ENCODE data around the gene PPP2R5C.
"Not testable (repeated sequence)": the region's sequence is repeated elsewhere in the genome, so short reads cannot be mapped to it uniquely, and the experiment has no call there.

Gene PPP2R5C

GRCh38 chr14:101761032-101761880 is at the start of gene PPP2R5C:
PPP2R5C (plus strand) TSS chr14:101761709; CDS start chr14:101761894, 185 bp downstream.
- Histone ChIP-seq H4K20me1 (ENCODE audit: insufficient read depth, low read length) (no peaks in the 10 kb centered on the region), H3K9ac (ENCODE audit: low read depth, low read length) (peak within 1 kb of the TSS; percentile 63), H3K4me3 (ENCODE audit: low read depth in 1 of 2, low read length in 2 of 2) (peak within 1 kb of the TSS; percentile 51 to 71; a peak in 3 of 4 replicates), H3K79me2 (ENCODE audit: insufficient read depth, low read length) (no peaks in the 10 kb centered on the region; the same call in 1 of the 2 replicates), H2AFZ (ENCODE audit: low read depth, low read length) (peak within 1 kb of the TSS; percentile 70), H3K27me3 (ENCODE audit: insufficient read depth, low read length, poor library complexity) (no peaks in the 10 kb centered on the region), H3K27ac (ENCODE audit: low read length) (peak within 1 kb of the TSS; percentile 79), H3K9me3 (ENCODE audit: insufficient read depth, low read length, severe bottlenecking) (no peaks in the 10 kb centered on the region), H3K36me3 (ENCODE audit: insufficient read depth, low read length) (peaks cover 18% of the 10 kb centered on the region), H3K4me2 (ENCODE audit: insufficient read depth, low read length) (peak within 1 kb of the TSS; percentile 90), H3K4me1 (ENCODE audit: insufficient read depth, low read length) (peaks cover 25% of the 10 kb centered on the region)
- DNase-seq: peak; percentile 88
- no peak for TF ChIP-seq CTCF (IDR thresholded peaks at IDR 0.05; ENCODE audit: borderline replicate concordance, extremely low read depth, low read length, poor library complexity, severe bottlenecking)
- TF ChIP-seq EZH2 (IDR thresholded peaks at IDR 0.05; ENCODE audit: borderline replicate concordance, low read depth, low read length, severe bottlenecking): no peak
- peak; percentile 79 for ATAC-seq (ENCODE audit: insufficient read depth, low read depth)

- H3K4me3 ChIP-seq (ENCODE audit: low read depth in 1 of 2, low read length in 2 of 2); H3K79me2 ChIP-seq (ENCODE audit: insufficient read depth, low read length); H3K9ac ChIP-seq (ENCODE audit: low read depth, low read length); H3K27ac ChIP-seq (ENCODE audit: low read length); H3K27me3 ChIP-seq (ENCODE audit: insufficient read depth, low read length, poor library complexity); H4K20me1 ChIP-seq (ENCODE audit: insufficient read depth, low read length); ATAC-seq (ENCODE audit: insufficient read depth, low read depth); DNase-seq; H3K9me3 ChIP-seq (ENCODE audit: insufficient read depth, low read length, severe bottlenecking); H3K4me2 ChIP-seq (ENCODE audit: insufficient read depth, low read length); H2AFZ ChIP-seq (ENCODE audit: low read depth, low read length); H3K36me3 ChIP-seq (ENCODE audit: insufficient read depth, low read length): not testable (repeated sequence)
- peaks cover 14% of the 10 kb centered on the region for H3K4me1 ChIP-seq (ENCODE audit: insufficient read depth, low read length)
These were observed 49.7 kb upstream of the PPP2R5C start for GRCh38 chr14:101711857-101712233.

- H3K27ac ChIP-seq (ENCODE audit: low read length); DNase-seq; H4K20me1 ChIP-seq (ENCODE audit: insufficient read depth, low read length); H3K9ac ChIP-seq (ENCODE audit: low read depth, low read length); H3K9me3 ChIP-seq (ENCODE audit: insufficient read depth, low read length, severe bottlenecking); H2AFZ ChIP-seq (ENCODE audit: low read depth, low read length); H3K27me3 ChIP-seq (ENCODE audit: insufficient read depth, low read length, poor library complexity); H3K4me1 ChIP-seq (ENCODE audit: insufficient read depth, low read length); H3K4me2 ChIP-seq (ENCODE audit: insufficient read depth, low read length); H3K4me3 ChIP-seq (ENCODE audit: low read depth in 1 of 2, low read length in 2 of 2); ATAC-seq (ENCODE audit: insufficient read depth, low read depth); H3K36me3 ChIP-seq (ENCODE audit: insufficient read depth, low read length); H3K79me2 ChIP-seq (ENCODE audit: insufficient read depth, low read length): not testable (repeated sequence)
These were observed 49.2 kb upstream of the PPP2R5C start for GRCh38 chr14:101712341-101712740.

GRCh38 chr14:101713091-101713490 is 48.4 kb upstream of the PPP2R5C start:
- not testable (repeated sequence) for H3K27me3 ChIP-seq (ENCODE audit: insufficient read depth, low read length, poor library complexity); DNase-seq; ATAC-seq (ENCODE audit: insufficient read depth, low read depth)

More at GRCh38 chr14:101713091-101713490, 48.4 kb upstream of the PPP2R5C start:
- not testable (repeated sequence) for H3K9me3 ChIP-seq (ENCODE audit: insufficient read depth, low read length, severe bottlenecking); H3K4me2 ChIP-seq (ENCODE audit: insufficient read depth, low read length); H2AFZ ChIP-seq (ENCODE audit: low read depth, low read length); H3K36me3 ChIP-seq (ENCODE audit: insufficient read depth, low read length); H3K4me1 ChIP-seq (ENCODE audit: insufficient read depth, low read length); H3K79me2 ChIP-seq (ENCODE audit: insufficient read depth, low read length); H4K20me1 ChIP-seq (ENCODE audit: insufficient read depth, low read length); H3K9ac ChIP-seq (ENCODE audit: low read depth, low read length); H3K4me3 ChIP-seq (ENCODE audit: low read depth in 1 of 2, low read length in 2 of 2); H3K27ac ChIP-seq (ENCODE audit: low read length)

Data from DND-41 (cell line).